Thyroid gland (tissue), 4 donors: ENCODE results near the gene RARRES2.

ENCODE experiments used
- CTCF ChIP-seq, 6 experiments: fragments of 200-600 bp in 3 of 6; fragments of 450-650 bp in 3 of 6; sonication (generic) in 3 of 6; IDR thresholded peaks; one replicate each; pipeline ENCODE4 v1.5.1; 2016 to 2019; ENCODE audit warnings: antibody characterized with exemption in 6 of 6, mild to moderate bottlenecking in 2 of 6, inconsistent platforms in 1 of 6, moderate library complexity in 1 of 6
- POLR2A ChIP-seq, 2 donors: fragments of 450-650 bp; IDR thresholded peaks; one replicate each; pipeline ENCODE4 v1.6.1; 2017; ENCODE audit warnings: antibody characterized with exemption in 2 of 2, mild to moderate bottlenecking in 2 of 2, moderate library complexity in 1 of 2

- TF ChIP-seq CTCF (IDR thresholded peaks at IDR 0.05) (no peak), POLR2A (IDR thresholded peaks at IDR 0.05) (no peak)
These were observed 41.4 kb upstream of the RARRES2 start for GRCh38 chr7:150382844-150383225.
